HK-2 (cell line): ENCODE data around the gene SH2B3.
A peak's percentile ranks its signal among the peaks of the same experiment; 100 is the strongest.
"Not testable (repeated sequence)": the region's sequence is repeated elsewhere in the genome, so short reads cannot be mapped to it uniquely, and the experiment has no call there.

ENCODE experiments used
- DNase-seq: peaks from one replicate; pipeline ENCODE4 v3.0.0-alpha.2; 2018; ENCODE audit not compliant: unreplicated experiment

The SH2B3 gene

DNA sequence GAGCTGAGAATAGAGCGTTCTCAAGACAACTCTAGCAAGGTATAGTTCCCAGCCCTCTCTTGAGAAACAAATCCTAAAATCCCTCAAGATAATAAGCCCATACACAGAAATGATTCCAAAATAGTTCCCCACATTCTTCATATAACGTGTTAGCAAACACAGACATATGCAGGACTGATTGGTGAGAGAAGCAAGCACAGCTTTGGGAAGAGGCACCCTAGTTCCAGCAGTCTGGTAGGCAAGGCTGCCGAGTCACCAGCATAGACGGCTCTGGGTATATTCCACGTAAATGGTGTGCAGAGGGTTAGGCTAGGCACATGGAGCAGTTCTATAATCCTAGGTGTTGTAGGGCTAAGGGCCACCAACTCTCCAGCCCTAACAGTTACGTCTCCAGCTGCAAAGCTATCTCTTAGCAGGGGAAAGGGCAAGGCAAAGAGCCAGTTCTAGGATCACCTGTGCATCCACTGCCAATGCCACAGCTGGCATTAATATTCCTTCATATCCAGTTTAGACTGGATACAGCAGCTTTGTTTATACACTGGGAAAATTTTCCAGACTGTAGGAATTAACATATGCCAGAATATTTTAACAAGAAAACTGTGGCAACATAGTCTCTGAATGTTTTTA is 52.9 kb downstream of the SH2B3 start:
- no peak for DNase-seq

DNA sequence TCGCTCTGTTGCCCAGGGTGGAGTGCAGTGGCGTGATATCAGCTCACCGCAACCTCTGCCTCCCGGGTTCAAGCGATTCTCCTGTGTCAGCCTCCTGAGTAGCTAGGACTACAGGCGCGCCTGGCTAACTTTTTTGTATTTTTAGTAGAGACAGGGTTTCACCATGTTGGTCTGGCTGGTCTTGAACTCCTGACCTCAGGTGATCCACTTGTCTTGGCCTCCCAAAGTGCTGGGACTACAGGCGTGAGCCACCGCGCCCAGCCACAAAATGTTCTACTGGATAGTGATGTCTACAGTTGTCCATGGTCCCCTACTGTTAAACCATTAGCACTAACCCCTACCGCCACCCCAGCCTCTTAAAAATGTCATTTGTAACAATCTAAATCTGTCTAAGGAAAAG is 54.4 kb downstream of the SH2B3 start:
- DNase-seq, result not testable (repeated sequence)

DNA sequence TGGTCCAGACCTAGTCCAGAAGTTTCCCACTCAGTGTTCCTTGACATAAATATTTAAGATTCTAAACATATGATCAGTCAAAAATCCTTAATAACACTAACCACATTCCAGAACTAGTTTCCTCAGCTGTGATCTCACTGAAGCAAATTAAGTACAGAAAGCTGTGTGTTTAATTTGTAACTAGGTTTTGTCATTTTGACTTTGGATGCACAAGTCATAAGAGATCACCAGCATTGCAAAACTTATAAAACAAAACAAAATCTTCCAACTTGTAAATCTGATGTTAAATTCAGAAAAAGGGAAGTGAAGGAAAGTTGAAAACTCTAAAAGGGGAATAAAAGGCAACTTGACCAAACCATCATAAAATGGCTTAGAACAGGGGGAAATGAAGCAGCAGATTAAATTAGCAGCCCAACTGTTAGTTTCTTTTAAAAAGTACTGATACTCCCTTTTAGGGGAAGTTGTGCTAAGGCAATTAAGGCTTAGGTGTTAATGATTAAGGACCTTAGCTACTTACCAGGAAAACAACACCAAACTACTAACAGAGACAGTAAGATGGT is 56.6 kb downstream of the SH2B3 start:
- no peak for DNase-seq

DNA sequence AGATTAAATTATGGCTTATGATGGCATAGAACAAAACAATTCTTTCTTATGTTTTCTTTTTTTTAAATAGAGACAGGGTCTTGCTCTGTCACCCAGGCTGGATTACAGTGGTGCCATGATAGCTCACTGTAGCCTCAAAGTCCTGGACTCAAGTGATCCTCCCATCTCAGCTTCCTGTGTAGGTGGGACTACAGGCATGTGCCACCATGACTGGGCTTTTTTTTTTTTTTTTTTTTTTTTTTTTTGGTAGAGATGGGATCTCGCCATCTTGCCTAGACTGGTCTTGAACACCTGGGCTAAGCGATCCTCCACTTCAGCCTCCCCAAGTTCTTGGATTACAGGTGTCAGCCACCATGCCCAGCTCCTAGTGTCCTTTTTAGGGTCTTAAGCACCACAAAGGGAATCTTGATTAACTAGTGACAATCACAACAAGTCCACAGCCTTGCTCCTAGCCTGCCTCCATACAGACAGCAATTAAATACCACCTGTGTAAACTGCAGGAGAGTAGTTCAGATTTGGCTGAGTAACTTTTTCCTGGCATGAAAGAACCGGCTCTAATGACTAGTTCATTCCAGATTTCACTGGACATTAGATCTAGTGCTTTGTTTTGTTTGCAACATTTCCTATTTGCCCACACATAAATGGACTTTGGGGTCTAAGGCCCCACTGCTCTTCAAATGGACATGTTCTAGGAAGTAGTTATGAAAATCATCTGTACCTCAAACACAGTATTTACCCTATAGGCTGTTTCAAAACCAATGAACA is 61.6 kb downstream of the SH2B3 start:
- no peak for DNase-seq

DNA sequence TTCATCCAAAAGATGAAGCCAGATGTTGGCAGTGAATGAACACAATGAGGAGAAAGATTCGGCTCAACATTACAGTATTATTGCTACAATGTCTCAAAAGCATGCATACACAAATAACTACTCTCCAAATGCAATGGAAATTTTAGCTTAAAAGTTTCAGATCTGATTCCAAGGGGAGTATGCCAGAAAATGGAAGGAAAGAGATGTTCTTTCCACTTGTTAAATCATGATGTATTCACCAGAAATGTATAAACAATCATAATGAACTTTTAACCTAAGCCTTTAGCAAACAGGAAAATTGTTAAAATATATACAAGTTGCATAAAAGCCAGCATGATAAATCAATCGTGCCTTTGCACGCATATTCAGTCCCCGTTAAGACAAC is 62.1 kb downstream of the SH2B3 start:
- DNase-seq, result no peak

DNA sequence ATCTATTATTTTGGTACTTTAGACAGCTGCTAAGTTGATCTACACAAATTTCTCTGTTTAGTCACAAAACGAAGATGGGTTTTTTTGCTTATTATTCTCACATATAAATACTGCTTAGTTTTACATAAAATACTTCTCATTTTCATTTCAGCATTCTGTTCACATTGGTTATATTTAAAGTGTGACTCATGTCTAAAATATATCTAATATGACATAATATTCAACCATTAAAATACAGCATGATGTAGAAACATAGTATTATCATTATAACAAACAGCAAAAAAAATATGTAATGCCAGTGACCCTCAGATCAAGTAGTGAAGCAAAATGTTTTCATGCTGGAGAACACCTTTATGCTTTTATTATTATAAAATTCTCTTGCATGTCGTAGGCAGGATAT is 63.7 kb downstream of the SH2B3 start:
- DNase-seq, result no peak

DNA sequence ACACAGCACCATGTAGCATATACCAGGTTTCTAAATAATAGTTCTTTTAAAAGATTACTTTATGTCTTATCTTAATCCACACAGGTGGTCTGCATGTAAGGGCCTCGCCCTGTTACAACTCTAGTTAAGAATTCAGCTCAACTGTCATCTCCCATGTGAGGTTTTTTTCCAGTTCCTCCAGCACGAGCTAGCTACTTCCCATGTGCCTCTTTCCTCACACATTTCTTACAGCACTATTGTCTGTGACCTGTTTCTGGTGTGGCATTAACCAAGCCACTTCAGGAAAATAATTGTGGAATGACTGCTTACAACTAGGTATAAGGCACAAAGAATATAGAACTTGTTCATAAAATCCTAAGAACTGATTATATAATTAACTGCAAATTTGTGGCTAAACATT is 65.5 kb downstream of the SH2B3 start:
- DNase-seq, result no peak

DNA sequence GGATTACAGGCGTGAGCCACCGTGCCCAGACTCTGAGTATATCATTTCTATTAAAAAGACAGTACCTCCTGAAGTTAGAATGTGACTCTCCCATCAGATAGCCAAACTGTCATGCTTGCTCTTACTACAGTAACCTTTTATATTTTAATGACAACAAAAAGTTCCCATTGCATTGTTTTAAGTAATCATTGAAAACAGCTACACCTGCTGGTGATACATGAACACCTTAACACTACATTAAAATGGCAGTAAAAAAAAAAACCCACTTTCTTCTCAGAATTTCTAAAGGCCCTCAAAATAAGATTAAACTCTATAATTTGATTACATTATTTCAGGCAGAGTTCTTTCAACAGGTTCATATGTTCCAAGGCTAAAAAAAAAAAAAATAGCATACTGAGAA is 76.7 kb downstream of the SH2B3 start:
- DNase-seq, result no peak

DNA sequence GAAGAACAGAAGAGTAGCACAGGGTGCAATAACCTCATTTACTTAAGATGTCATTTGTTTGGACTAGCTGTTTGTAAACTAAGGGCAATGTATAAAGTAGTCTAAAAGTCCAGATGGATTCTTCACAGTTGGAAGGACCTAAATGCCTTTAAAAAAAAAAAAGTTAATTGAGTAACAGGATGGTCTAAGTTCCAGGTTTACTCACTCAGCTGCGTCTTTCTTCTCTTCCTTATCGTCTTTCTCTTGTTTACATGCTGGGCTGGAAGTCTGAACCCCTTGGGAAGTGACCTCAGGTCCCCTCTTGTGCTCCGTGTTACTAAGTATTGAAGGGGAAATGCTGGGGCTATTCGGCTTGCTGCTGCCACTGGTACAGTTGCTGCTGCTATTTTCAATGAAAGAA is 82.5 kb downstream of the SH2B3 start:
- DNase-seq, result no peak

DNA sequence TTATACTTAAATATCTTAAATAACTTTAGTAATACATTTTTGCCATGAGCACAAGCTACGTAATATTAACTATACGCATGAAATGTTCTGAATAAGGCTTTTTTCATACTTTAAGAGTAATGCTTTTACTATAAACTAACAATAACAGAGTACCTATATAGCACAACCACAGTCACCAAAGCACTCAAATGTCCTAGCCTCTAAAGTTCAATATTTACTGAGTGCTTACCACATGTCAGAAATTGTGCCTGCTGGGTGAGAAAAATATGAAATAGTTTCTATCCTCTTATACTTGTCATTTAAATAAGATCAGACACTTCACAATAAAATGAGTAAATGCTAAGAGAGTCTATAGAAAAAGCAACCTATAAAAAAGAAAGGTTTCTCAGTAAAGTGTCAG is 83.1 kb downstream of the SH2B3 start:
- DNase-seq, result no peak

DNA sequence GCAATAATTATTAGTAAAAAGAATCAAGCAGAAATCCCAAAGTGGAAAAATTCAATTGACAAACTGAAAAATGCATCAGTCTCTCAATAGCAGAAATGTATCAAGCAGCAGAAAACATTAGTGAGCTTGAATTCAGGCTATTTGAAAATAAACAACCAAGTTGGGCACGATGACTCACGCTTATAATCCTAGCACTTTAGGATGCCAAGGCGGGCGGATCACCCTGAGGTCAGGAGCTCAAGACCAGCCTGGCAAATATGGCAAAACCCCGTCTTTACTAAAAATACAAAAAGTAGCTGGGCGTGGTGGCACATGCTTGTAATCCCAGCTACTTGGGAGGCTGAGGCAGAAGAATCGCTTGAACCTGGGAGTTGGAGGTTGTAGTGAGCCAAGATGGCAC is 87.3 kb downstream of the SH2B3 start:
- peak; percentile 16 for DNase-seq

DNA sequence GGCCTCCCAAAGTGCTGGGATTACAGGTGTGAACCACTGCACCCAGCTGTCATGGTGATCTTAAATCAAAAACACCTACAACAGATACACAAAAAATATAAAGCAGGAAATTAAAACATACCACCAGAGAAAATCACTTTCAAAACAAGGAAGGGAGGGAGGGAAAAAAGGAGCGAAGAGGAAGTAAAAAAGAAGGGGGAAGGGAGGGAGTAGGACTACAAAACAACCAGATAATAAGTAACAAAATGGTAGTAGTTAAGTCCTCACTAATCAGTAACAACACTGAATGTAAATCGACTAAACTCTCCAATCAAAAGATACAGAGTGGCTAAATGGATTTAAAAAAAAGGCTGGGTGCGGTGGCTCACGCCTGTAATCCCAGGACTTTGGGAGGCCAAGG is 89.0 kb downstream of the SH2B3 start:
- no peak for DNase-seq
